SK-N-DZ (cell line): Measurements from ENCODE around the gene ALOX5.
"Not testable (repeated sequence)": the region's sequence is repeated elsewhere in the genome, so short reads cannot be mapped to it uniquely, and the experiment has no call there.

ENCODE experiments used
- DNase-seq: peaks from one replicate; pipeline ENCODE4 v3.0.0-alpha.2; 2015; ENCODE audit warnings: low spot score

The ALOX5 gene

DNA sequence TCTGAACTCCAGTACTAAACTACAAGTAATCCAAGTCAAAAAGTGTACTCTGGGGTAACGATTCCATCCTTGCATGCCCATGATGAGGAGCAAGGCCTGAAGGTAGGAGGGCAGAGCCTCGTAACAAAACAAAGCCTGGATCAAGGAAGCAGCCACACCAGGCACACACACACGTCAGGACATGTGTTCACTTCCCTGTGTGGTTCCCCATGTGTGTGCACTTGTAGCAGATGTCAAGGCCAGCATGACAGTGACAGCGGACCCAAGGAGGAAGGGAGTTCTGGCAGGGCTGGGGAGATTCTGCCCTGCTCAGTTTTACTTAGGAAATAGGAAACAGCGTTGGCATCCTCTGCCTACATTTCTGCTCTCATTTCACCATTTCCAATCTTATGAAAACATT is 92.8 kb downstream of the ALOX5 start:
- no peak for DNase-seq

DNA sequence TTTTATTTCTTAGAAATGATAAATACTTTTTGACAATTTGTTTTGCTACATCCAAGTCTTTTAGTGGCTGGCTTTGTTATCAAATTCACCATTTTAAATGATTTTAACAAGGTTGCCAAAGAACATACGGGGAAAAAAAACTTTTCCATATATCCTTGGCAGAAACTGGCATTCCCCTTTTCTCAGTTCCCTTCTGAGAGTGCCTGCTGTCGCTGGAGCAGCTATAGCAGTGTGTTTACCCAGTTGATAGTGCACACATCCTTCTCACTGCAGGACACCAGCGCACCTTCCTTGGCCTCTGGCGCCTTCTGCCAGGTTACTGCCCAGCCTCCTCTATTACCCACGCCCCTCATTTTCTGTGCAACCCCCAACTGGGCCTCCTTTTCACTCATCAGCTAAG is 94.1 kb downstream of the ALOX5 start:
- no peak for DNase-seq

DNA sequence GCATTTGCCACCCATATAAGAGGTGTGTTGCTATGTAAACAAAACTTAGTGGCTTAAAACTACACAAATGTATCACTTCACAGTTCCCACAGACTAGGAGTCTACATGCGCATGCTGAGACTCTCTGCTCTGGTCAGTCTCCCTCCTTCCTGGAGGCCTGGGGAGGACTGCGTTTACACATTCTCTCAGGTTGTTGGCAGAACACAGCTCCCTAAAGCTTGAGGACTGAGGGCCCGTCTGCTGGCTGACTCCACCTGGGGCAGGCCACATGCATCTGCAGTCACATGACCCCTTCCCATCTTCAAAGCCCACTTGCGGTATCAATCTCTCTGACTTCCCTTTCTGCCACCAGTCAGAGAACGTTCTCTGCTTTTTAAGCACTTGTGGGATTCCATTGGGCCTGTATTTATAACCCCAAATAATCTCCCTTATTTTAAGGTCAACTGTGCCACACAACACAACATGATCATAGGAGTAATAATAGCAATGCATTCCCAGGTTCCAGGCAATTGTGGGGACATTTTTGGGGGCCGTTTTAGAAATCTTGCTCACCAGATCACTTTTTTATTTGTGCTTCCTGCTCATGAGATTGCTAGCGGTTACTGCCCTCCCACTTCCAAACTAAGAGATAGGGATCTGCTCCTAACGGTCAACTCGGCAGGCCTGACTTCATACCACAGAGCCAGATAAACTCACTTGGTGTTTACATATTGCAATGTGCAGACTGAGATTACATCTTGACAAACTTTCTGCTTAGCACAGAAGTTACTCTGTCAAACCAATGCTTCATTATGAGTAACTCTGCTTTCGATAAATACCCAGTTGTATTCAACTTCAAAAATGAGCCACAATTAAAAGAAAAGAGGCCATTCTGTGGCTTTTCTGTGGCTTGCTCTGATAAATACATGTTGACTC is 96.3 kb downstream of the ALOX5 start:
- DNase-seq, result peak; percentile 12

DNA sequence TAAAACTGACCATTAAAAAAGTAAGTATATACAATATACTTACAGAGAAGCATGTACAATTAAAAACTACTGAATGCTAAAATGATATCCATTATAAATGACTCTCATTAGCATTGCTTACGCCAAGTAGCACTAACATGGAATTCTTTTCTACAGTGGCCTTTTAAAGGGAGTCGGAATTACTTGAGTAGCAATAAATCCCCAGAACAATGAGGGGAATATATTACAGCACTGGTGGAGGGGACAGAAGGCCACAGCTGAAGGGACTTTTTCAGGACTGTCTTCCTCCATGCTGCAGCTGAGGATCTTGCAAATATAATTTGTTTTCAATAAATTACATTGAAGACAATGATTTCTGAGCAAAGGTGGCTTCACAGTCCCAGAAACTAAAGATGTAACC is 97.0 kb downstream of the ALOX5 start:
- no peak for DNase-seq

DNA sequence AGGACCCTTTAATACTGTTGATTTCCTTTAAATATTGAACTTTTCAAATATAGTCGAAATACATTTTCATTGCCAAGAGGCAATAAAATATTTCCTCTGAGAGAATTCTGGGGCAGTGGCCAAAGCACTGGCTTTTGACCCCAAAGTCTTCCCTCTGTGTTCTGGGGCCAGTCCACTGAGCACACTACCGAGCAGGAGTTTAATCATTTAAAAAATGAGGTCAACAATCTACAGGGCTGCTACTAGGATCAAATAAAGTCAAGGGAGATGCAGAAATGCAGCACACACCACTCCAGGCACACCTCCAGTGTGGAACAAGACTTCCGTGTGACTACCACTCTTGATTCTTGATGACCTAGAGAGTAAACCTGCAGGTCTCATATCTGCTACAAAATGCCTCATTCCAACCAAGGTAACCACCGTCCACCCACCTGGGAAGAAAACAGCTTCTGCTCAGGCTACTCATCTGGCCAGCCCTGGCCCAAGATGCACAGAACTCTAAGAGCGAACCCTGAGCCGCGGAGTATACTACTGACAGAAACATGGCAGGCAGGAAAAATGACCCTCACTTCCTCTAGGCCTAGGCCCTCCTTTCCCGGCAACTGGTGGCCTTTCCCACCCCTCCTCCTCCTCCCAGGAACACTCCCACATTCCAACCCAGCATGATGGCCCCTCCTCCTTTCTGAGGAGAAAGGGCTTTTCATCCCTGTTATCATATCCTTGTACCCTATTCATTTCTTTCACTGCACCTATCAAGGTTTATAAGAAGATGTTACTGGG is 97.7 kb downstream of the ALOX5 start:
- no peak for DNase-seq

DNA sequence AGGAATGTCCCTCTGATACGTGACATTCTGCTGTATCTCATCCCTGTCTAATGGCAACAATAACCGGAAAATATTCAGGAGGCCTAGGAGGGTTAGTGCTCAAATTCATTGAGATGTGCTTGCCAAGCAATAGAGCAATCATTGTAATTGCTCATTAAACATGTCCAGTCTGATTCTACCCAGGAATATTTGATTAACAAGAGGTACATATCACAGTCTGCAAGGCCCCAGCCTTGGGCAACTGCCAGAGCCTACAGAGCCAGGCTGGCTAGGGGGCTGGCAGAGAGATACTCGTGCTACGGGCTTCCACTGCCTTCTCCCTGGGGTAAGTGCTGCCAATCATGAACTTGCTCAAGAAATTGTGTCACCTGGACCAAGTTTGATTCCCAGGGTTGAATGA is 99.1 kb downstream of the ALOX5 start:
- no peak for DNase-seq

DNA sequence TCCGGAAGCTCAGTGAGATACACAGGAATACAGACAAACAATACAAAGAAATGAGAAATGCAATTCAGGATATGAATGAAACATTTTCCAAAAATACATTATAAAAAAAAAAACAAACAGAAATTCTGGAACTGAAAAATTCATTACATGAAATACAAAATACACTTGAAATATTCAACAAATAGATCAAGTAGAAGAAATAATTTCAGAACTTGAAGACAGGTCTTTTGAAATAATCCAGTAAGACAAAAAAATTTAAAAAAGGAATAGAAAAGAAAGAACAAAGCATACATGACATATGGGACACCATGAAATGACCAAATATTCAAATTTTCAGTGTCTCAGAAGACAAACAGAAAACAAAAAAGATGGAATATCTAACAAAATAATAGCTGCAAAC is 102.5 kb downstream of the ALOX5 start:
- no peak for DNase-seq

DNA sequence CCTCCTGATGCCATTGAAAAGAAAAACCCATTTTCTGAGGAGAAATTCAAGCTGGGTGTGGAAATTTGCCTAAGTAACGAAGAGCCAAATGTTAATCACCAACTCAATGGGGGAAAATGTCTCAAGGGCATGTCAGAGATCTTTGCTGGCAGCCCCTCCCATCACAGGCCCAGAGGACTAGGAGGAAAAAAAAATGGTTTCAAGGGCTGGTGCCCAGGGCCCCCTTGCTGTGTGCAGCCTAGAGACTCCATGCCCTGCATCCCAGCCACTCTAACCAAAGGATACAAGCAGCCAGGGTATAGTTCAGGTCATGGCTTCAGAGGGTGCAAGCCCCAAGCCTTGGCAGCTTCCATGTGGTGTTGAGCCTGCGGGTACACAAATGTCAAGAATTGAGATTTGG is 106.3 kb downstream of the ALOX5 start:
- no peak for DNase-seq

DNA sequence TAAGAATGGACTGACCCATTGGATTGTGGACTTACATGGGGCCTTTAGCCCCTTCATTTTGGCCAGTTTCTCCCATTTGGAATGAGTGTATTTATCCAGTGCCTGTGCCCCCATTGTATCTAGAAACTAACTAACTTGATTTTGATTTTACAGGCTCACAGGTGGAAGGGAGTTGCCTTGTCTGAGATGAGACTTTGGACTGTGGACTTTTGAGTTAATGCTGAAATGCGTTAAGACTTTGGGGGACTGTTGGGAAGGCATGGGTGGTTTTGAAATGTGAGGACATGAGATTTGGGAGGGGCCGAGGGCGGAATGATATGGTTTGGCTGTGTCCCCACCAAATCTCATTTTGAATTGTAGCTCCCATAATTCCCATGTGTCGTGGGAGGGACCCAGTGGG is 107.1 kb downstream of the ALOX5 start:
- DNase-seq, result not testable (repeated sequence)

DNA sequence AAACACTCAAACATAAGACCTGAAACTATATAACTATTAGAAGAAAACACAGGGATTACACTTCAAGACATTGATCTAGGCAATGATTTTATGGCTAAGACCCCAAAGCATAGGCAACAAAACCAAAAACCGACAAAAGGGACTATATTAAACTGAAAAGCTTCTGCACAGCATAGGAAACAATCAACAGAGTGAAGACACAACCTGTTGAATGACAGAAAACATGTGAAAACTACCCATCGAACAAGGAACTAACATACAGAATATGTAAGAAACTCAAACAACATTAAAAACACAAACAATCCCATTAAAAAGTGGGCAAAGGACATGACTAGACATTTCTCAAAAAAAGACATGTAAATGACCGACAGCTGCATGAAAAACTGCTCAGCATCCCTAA is 109.0 kb downstream of the ALOX5 start:
- DNase-seq, result no peak

DNA sequence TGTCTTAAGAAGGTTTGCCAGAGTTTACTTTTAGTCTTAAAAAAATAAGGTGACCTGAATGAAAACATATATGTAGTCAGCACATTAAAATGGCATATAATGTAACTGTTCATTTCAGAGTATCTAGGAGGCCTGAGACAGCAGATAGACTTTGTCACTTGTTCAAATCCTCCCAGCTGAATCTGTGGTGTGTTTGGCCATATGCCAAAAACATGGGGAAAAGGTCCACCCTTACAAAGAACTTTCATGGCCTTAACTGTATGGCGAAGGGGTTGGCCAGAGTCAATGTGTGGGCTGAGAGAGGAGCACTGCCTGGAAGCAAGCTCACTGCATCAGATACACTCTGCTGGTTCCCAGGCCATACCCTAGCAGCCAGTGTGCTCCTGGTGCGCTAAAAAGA is 113.7 kb downstream of the ALOX5 start:
- DNase-seq, result no peak

DNA sequence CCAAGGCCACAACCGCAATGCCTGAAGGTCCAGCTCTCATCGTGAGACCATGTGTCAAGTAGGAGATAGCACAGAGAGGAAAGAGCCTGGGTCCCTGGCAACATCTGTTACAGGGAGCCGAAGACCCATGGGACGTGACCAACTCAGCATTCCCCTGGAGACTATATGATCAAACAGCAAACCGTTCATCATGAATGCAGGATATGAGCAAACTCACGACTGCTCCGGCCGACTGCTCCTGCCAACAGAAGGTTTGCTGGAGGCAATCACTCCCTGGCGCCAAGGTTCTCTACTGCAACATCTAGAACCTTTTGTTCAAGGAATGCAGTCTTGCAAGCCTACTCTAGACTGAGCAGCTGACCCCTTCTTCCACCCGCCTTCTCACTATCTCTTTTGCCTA is 114.3 kb downstream of the ALOX5 start:
- DNase-seq, result no peak

DNA sequence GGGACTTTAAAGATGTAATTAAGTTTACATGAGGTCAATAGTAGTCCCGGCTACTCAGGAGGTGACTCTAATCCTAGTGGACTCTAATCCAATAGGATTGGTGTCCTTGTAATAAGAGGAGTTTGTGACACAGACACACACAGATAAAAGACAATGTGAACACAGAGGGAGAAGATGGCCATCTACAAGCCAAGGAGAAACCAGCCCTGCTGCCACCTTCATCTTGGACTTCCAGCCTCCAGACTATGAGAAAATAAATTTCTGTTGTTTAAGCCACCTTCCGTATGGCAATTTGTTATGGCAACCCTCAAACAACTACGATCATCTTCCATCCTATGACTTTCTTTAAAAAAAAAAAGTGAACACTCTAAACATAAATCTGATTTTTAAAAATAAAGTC is 116.3 kb downstream of the ALOX5 start:
- no peak for DNase-seq

DNA sequence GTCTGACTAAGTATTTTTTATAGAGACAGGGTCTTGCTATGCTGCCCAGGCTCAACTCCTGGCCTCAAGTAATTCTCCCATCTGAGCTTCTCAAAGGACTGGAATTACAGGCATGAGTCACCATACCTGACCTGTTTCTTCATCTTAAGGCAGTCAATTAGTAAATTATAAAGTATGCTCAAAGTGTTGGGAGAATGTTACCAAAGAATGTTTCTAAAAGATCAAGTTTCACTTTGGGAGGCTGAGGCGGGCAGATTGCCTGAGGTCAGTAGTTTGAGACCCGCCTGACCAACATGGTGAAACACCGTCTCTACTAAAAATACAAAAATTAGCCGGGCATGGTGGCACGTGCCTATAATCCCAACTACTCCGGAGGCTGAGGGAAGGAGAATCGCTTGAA is 117.0 kb downstream of the ALOX5 start:
- no peak for DNase-seq
